NOMO-1 treated with DMSO at 0.1 percent for 48 hours (cell line): ENCODE measurements around the gene VTI1B.

ENCODE experiments used
- DNase-seq: peaks from one replicate; lab custom pipeline; 2025; ENCODE audit not compliant: unreplicated experiment; lab: John Stamatoyannopoulos, UW

VTI1B gene

DNA sequence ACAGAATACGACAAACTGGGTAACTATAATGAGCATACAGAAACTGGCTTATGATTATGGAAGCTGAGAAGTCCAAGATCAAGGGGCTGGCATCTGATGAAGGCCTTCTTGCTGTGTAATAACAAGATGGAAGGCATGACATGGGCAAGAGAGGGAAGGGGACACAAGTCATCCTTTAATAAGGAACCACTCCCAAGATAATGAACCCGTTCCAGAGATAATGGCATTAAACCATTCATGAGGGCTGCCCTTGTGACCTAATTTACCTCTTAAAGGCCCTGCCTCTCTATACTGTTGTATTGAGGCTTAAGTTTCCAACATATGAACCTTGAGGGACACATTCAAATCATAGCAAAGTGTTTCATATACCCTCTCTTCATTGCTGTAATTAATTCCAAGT lies 4.6 kb upstream of the VTI1B start:
- DNase-seq, result no peak

DNA sequence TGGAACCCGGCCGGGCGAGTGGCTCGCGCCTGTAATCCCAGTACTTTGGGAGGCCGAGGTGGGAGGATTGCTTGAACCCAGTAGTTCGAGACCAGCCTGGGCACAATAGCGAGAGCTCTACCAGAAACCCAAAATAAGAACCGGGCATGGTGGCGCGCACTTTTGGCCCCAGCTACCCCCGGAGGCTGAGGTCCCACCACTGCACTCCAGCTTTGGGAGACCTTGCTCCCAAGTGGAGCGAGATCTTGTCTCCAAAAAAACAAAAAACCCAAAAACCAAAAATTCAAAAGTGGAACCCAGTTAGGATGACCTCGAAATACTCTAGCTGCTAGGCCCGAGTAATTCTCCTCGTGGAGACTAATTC lies 769 bp upstream of the VTI1B start:
- no peak for DNase-seq

DNA sequence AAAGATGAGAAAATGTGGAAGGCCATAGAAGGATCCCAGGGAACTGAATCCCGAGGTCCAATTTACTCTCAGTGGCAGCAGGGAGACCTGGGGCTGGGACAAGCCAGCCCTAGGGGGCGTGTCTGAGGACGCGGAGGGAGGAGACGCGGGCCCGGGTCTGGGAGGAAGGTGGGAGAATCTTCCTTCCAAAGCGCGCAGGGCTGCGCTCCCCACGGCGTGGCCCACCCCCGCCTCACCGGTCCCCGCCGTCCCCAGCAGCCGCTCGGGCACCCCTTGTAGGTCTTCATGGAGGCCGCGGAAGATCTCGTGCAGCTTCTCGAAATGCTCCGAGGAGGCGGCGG lies 323 bp downstream of the VTI1B start:
- DNase-seq, result peak; percentile 31

DNA sequence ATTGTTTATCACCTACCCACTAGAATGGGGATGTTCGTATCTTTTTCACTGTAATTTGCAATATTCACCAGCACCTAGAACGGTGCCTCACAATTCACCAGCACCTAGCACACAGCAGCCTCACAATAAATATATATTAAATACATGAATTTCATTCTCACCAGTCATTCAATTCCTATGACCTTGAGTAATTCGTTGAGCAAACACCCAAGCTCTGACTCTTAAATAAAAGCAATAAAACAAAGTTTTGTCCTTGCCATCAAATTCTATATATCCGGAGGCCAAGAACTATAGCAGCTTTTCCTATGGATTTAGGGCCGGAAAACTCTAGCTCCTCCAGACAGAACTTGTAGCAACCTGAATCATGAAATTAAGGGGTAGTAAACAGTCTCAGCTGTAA lies 981 bp downstream of the VTI1B start:
- DNase-seq, result no peak

DNA sequence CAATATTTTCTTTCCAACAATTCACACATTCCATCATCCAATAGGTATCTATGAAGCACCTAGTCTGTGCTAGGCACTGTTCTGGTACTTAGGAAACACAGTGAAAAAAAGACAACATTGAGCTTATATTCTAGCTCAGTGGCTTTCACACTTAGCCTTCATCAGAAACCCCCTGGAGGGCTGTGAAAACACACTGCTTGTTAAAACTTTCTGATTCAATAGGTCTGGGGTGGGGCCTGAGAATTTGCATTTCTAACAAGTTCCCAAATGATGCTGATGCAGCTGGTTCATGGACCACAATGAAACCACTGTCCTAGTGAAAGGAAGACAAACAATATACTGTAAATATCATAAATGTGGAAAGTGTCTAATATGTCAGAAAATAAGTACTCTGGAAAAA lies 5.9 kb downstream of the VTI1B start:
- DNase-seq, result no peak

DNA sequence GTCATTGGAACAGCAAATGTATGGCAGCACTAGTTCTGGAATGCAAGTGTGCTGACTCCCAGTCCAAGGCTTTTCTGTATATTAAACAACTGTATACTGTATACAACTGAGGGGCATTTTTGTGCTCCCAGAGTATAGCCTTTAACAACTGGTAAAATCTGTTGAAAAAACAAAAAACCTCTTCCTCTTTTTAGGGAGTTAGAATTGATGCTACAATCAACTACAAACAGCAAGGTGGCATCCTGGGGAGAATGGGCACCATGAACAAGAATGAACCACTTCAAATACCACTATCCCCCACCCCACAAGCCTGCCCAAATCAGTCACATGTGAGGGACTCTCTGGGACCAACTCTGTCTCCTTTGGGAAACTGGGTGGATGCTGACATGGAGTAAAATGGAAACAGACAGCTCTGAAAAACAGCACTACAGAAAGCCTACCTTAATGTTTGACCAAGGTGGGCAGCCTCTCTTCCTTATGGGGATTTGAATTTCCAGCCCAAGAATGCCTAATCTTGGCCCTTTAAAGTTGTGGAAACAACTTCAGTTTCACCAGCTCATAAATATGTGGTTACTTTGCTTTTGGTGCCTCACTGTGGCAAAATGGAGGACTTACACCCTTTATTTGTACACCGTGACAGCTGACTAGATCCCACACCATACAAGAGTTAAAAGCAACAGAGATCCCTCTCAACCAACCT lies 7.5 kb downstream of the VTI1B start:
- DNase-seq, result peak; percentile 57

DNA sequence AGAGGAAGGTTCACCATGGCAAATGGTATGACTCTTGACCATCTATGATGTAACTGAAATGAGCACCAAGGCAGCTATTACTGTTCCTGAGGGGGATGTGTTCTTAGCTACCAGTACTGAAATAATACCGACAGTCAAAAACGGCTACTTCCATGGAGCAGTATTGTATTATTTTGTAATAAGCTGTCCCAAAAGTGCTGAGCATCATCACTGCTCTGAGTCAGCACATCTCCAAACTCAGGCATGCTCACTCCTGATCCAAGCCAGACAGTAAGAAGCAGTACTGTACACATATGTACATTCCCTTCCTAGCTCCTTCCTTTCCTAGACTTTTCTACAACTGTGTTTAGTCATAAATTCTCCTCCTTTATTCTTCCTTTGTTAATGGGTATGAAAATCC lies 8.6 kb downstream of the VTI1B start:
- DNase-seq, result no peak

DNA sequence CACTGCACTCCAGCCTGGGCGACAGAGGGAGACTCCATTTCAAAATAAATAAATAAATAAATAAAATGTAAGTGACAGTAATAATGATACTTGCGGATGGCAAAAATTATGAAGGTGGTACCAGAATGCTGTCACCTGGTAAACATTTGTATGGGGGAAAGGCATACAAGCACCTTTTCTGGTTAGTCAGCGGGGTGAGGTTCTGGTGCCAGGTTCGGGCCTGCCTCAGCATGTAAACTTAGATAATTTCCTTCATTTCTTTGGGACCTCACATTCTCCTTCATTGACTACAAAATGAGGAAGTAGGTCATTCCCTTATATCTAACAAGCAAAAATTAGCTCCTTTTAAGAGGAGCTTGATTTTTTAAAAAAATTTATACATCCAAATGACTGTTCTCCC lies 10.8 kb downstream of the VTI1B start:
- no peak for DNase-seq

DNA sequence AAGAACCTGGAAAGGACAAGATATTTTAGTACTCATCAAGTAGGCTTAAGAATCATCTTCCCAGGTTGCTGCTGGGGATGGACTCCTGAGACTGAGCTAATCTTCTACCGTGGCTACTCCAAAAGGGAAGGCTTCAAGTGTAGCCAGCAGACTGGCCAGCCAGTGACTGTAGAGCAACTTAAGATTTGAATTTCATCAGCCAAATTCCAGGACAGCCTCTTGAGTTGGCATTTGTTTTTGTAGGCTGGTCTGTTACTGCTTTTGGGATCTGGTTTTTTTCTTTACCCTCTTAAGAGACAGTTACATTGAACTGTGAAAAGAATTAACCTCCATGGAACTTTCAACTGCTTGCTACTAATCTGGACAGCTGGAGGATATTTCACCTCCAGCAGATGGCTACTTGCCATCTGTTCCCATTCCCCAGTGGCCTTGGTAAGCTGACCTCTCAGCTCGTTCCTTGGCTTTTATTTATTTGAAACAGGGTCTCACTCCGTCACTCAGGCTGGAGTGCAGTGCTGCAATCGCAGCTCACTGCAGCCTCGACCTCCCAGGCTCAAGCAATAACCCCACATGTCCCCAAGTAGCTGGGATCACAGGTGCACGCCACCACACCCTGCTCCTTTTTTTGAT lies 20.7 kb downstream of the VTI1B start:
- no peak for DNase-seq

DNA sequence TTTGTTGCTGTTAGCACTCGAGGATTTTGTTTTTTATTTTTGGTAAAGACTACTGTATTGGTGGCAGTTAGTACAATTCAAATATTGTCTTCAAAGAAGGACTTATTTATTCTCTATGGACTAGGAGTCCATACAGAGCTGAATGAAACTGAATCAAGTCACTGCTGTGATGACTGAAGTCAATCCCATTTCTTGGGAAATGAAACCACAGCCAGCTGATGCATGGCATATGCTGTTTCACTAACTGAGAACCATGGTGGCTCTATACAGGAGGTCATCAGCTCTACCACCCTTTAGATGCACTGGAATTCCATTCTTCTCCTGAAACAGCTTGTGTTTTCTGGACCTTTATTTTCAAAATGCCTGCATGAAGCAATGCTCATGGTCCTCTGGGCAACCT lies 22.2 kb downstream of the VTI1B start:
- no peak for DNase-seq

DNA sequence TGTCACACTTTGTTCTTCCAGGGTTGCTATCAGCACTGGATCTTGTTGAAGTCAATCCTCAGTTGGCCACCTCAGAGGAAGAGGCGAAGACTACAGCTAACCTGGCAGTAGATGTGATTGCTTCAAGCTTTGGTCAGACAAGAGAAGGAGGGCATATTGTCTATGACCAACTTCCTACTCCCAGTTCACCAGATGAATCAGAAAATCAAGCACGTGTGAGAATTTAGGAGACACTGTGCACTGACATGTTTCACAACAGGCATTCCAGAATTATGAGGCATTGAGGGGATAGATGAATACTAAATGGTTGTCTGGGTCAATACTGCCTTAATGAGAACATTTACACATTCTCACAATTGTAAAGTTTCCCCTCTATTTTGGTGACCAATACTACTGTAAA lies 23.7 kb downstream of the VTI1B start:
- no peak for DNase-seq

DNA sequence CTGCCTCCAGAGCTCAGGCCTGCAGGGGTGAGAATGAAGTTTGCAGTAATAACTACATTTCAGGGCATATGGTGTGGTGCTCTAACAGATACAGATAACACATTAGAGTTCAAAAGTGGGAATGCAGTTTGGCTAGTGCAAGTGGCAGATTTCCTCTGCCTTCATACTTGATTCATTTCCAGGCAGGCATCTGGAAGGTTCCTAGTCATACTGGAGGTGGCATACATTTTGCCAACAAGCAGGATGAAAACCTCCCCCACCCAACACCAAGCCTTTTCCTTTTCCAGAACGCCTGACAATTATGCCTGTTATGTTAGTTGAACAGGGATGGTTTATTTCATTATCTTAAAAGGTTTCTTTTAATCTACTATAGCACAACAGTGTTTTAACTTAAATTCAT lies 24.3 kb downstream of the VTI1B start:
- no peak for DNase-seq

DNA sequence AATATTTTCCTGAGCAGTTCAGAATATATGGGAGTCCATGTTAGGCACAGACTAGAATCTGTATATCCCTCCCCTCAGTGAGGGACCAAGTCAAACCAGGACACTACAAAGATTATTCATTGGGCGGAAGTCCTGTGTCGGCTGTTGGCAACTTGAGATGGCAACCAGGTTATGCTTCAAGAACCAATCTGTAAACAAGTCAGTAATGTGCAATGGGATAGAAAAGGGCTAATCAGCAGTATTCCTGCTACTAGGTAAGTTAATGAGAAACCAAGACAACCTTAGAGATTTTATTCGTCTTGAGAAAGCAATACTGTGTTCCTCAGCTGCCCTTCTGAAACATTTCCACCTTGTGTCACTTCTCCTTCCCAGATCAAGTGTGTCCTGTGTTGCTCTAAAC lies 28.3 kb downstream of the VTI1B start:
- no peak for DNase-seq

DNA sequence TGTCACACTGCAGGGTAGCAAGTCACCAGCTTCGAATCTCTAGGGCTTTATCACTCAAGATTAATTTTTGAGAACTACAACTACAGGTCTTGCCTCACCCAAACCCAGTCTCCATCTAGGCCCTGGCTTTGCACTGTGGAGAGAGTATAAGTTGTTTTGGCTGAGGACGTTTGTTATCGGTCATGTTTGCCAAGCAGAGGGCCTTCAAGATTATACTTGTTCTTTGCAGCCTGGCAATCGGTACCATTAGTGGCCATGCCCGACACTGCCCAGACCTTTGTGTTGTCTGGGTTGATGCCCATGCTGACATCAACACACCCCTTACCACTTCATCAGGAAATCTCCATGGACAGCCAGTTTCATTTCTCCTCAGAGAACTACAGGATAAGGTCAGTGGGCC lies 29.0 kb downstream of the VTI1B start:
- DNase-seq, result no peak

DNA sequence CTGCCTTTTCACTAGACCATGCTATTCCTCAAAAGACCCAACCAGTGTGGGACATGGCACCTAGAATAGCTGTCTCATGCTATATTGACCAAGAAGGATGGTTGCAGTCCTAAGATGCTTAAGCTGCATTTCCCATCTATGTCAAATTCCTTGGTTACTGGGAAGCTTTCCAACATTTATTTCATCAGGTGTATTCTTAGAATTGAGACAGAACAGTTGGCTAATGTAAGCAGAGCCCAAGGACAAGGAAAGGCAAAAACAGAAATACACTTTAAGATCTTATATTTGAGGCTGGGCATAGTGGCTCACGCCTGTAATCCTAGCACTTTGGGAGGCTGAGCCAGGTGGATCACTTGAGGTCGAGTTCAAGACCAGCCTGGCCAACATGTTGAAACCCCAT lies 30.0 kb downstream of the VTI1B start:
- no peak for DNase-seq

DNA sequence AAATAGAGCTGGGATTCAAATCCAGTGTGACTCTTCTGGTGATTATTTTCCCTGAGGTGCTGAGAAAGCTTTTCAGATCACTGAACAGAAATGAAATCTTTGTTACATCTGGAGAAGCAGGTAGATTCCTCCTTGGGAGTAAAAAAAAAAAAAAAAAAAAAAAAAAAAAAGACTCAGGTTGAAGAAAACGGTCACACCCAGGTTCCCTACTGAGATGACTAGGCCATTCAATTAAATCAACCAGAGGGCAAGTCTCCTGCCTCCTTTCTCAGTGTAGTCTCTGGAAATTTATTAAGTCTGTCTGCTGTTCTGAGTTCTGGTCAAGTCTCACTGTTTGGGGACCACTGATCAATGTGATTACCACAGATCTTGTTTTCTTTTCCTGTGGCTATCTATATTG lies 30.7 kb downstream of the VTI1B start:
- no peak for DNase-seq

DNA sequence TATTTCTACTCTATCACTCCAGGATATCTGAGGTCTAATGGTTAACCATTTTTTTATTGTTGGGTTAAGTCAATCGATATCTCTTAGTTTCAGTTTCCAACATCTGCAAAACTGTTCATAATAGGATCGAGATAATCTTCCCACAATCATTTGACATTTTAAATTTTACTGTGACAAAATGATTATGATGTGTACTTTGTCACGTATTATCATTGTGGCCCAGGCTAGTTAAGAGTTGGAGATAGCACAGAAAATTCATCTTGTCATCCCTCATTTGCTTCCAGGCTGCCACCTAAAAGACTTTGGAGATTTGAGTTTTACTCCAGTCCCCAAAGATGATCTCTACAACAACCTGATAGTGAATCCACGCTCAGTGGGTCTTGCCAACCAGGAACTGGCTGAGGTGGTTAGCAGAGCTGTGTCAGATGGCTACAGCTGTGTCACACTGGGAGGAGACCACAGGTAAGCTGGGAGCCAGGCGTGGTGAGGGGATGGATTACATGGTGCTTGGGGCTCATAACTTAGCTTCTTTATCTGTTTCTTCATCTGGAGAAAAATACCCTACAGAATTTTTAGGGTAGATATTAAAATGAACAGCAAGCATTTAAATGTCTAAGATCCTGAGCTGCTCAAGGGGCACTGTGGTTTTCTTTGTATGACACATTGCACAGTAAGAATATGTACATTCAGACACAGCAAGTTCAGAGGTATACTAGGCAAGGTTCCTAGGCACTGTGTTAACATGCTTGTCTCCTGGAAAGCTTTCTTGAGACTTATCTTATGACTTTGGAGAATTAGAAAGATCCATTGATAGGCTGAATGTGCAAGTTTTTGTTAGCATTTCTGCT lies 32.3 kb downstream of the VTI1B start:
- DNase-seq, result no peak

DNA sequence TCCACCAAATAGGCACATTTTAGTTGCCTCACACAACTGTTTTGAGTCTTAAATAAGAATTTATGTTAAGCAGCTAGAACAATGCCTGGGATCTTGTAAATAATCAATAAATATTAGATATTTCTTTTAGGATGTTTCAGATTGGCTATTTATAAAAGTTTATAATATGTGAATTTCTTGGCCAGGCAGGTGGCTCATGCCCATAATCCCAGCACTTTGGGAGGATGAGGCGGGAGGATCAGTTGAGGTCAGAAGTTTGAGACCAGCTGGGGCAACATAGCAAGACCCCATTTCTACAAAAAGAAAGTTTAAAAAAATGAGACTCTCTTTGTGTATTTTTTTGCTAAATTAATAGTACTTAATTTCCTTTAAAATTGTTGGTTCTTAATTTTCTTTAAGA lies 33.0 kb downstream of the VTI1B start:
- no peak for DNase-seq

DNA sequence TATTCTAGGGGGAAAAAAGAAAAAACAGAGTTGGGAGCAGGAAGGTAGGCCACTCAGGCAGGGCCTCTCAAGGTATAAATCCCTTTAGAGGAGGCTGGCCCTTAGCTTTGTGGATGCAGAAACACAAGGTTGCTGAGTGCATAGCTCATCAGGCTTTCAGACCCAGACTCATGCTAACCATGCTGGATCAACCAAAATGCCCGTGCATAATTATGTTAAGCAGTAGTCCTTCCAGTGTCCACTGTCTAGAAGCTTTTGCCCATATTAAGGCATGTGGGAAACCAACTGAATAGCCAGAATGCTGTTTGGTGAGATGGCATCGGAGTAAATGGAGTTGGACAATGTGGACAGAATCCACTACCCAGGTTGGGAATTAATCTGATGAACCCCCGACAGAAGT lies 35.8 kb downstream of the VTI1B start:
- DNase-seq, result no peak

DNA sequence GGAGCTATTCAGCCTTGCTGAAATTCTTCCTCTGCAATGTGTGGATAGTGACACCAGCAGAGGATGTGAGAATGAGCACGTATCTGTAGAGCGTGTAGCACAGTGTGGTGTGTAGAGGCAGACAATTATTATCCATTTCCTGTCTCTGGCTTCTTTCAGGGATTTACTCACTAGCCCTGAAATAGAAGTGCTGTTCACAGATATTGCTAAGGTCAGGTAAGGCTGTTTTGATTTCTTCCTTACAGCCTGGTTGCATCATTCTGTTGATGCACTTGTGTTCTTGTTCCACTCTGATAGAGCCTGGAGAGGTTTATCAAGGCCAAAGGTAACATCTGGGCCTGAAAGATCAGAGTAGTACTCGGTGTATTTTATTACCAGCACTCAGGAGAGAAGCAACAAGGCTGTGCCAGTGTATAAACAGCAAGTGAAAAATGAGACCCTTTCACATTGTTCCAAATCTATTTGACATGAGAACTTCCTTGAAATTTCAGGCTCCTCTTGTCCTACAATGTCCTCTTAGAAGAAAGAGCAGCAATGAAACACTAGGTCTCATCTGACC lies 38.0 kb downstream of the VTI1B start:
- DNase-seq, result no peak

DNA sequence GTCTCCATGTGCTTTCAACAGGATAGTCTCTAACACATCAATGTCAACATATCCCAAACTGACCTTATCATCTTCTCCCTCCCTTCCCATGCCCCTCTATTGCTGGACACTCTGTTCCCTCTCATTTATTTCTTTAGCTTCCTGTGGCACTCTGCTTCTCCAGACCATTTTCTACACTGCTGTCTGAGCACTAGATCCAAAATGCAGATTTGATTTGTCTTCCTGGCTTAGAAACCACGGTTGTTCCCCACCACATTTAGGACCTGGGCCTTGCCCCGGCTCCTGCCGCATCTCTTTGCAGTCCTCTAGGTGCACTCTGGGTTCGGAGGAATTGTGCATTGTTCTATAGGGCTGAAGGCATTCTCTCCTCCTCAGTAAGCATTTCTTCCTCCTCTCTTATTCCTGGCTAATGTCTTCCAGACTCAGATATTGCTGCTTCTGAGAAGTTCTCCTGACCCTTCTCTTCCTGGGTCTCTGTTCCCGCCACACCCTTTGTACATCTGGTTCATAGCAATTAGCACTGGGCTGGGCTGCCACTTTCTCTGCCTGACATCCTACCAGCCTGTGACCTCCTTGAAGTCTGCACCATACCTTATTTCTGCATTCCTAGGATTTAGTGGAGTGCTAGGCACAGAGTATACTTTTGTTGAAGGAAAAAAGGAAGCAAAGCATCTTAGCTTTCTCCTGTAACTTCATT lies 40.8 kb downstream of the VTI1B start:
- no peak for DNase-seq

DNA sequence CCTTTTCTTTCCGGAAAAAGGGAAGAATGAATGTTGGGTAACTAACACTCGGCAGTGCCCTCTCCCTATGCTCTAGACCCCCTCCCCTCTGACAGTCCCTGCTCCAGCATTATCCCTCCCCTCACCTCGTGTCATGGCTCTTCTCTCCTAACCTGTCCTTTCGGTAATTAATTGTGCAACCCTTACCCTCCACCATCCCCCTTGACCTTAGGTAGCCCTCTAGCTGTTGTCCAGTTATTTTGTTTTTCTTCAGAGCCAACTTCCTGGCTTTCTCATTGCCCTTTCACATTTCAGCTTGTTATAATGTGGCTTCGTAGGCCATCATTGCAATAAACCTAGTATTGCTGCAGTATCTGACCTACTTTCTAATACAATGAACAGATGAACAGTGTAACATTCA lies 43.5 kb downstream of the VTI1B start:
- DNase-seq, result no peak
